DOHH2 (cell line): ENCODE results near the gene HOXA6.

Experiments
- H3F3A ChIP-seq: fragments of 200-600 bp; sonication (generic), shearing (Covaris generic); 2 replicates; pipeline ENCODE4 v1.6.0; 2016; ENCODE audit warnings: antibody characterized with exemption, mild to moderate bottlenecking; ENCODE audit not compliant: control insufficient read depth, insufficient read depth
- H3K27ac ChIP-seq: fragments of 200-600 bp; sonication (generic); 2 replicates; pipeline ENCODE4 v1.5.1; 2014; ENCODE audit warnings: low read depth, mild to moderate bottlenecking, low read length, moderate library complexity
- H3K27me3 ChIP-seq: fragments of 200-600 bp; sonication (generic); 2 replicates; pipeline ENCODE4 v1.6.1; 2014; ENCODE audit warnings: mild to moderate bottlenecking, low read length, mixed read lengths; ENCODE audit not compliant: control insufficient read depth
- H3K36me3 ChIP-seq: fragments of 200-600 bp; sonication (generic); 2 replicates; pipeline ENCODE4 v1.6.1; 2014; ENCODE audit warnings: mild to moderate bottlenecking, low read length, moderate library complexity, mixed read lengths; ENCODE audit not compliant: control insufficient read depth
- H3K4me1 ChIP-seq: fragments of 200-600 bp; sonication (generic); 2 replicates; pipeline ENCODE4 v1.6.1; 2014; ENCODE audit warnings: mild to moderate bottlenecking, low read length, mixed read lengths; ENCODE audit not compliant: control insufficient read depth
- H3K4me2 ChIP-seq: fragments of 200-600 bp; sonication (generic); 2 replicates; pipeline ENCODE4 v1.6.0; 2014; ENCODE audit warnings: mild to moderate bottlenecking, low read length, moderate library complexity
- H3K4me3 ChIP-seq: fragments of 200-600 bp; sonication (generic); 2 replicates; pipeline ENCODE4 v1.5.1; 2014; ENCODE audit warnings: mild to moderate bottlenecking, low read length, mixed read lengths
- H3K79me2 ChIP-seq: fragments of 200-600 bp; sonication (generic); 2 replicates; pipeline ENCODE4 v1.6.1; 2014; ENCODE audit warnings: mild to moderate bottlenecking, low read length, mixed read lengths; ENCODE audit not compliant: control insufficient read depth
- H3K9me2 ChIP-seq: fragments of 200-600 bp; sonication (generic); replicated peaks from 2 replicates; pipeline ENCODE4 v1.6.1; 2014; ENCODE audit warnings: mild to moderate bottlenecking, low read length, mixed read lengths; ENCODE audit not compliant: control insufficient read depth
- H3K9me3 ChIP-seq: fragments of 200-600 bp; sonication (generic); 2 replicates; pipeline ENCODE4 v1.6.1; 2014; ENCODE audit warnings: antibody characterized with exemption, low read length, mixed read lengths; ENCODE audit not compliant: control insufficient read depth, insufficient read depth
- H4K20me1 ChIP-seq: fragments of 200-600 bp; sonication (generic); 2 replicates; pipeline ENCODE4 v1.6.0; 2014; ENCODE audit warnings: low read depth, mild to moderate bottlenecking, antibody characterized with exemption, low read length, moderate library complexity; ENCODE audit not compliant: control insufficient read depth, insufficient read depth
- CTCF ChIP-seq: fragments of 200-600 bp; sonication (generic); IDR thresholded peaks from one replicate; pipeline ENCODE4 v1.5.1; 2014; ENCODE audit warnings: antibody characterized with exemption, mild to moderate bottlenecking, low read depth, low read length; ENCODE audit not compliant: poor library complexity, severe bottlenecking
- EZH2phosphoT487 ChIP-seq: fragments of 200-600 bp; sonication (generic); IDR thresholded peaks from 2 replicates; pipeline ENCODE4 v1.6.1; 2017; ENCODE audit warnings: borderline replicate concordance, mild to moderate bottlenecking, antibody characterized with exemption, low read length, moderate library complexity, mixed read lengths

The HOXA6 gene

DNA sequence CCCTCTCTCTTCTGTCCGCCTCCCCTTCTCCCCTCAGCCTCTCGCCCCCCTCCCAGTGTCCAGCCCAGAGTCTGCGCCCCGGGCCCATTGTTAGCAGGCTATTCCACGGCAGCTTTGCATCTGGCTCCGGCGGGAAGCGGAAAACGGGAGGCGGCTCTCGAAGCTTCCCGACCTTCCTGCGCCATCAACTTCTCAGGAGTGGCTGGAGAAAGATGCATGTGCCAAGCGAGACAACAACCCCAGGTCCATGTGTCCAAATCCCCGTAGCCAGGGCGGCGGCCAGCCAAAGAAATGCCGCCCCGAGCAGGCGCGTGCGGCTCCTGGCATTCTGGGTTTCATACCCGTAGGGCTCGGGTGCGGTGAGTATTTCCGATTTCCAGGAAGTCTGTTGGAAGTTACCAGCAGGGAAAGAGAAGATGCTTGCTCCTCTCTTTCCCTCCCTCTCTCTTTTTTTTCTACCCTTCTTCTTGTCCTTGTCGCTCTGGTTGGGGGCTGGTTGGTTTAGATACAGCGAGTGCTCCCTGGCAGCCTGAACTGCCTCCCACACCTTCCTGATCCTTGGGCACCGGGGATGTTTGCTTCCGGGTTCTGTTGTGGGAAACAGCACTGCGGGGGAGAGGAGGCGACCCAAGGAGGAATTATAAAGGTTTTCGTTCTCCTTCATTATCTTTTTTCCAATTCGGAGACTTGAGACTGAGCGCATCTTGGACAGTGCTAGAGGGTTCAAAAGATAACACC lies 43.9 kb downstream of the HOXA6 start:
- no peak overlapping the region for H3K4me3 ChIP-seq
- H3K9me3 ChIP-seq = no peaks in the 10 kb centered on the region
- H3K4me2 ChIP-seq = no peak overlapping the region
- H3K79me2 ChIP-seq = no peaks in the 10 kb centered on the region
- no peak for TF ChIP-seq CTCF
- no peak for TF ChIP-seq EZH2phosphoT487
- no peaks in the 10 kb centered on the region for H3K9me2 ChIP-seq
- H3F3A ChIP-seq = peaks cover 5% of the 10 kb centered on the region; the same call in 1 of the 2 replicates
- H4K20me1 ChIP-seq = no peaks in the 10 kb centered on the region
- peaks cover 28% of the 10 kb centered on the region for H3K27me3 ChIP-seq
- no peaks in the 10 kb centered on the region for H3K36me3 ChIP-seq
- no peak overlapping the region for H3K27ac ChIP-seq
- no peaks in the 10 kb centered on the region for H3K4me1 ChIP-seq

- Histone ChIP-seq H3K9me3 (no peaks in the 10 kb centered on the region), H3F3A (peaks cover 5% of the 10 kb centered on the region; the same call in 1 of the 2 replicates), H4K20me1 (no peaks in the 10 kb centered on the region), H3K9me2 (no peaks in the 10 kb centered on the region), H3K27me3 (peaks cover 28% of the 10 kb centered on the region), H3K36me3 (no peaks in the 10 kb centered on the region), H3K4me1 (no peaks in the 10 kb centered on the region), H3K79me2 (peaks cover 3% of the 10 kb centered on the region; the same call in 1 of the 2 replicates), H3K4me2 (no peak within 1 kb of the TSS), H3K27ac (no peak within 1 kb of the TSS), H3K4me3 (no peak within 1 kb of the TSS)
- TF ChIP-seq CTCF (no peak), EZH2phosphoT487 (peak; percentile 84; the same call in 1 of the 2 replicates)
These were observed 44.8 kb downstream of the HOXA6 start, which contains the start of gene HOXA2 for GRCh38 chr7:27102581-27103442. Gene HOXA2 (minus strand): TSS chr7:27102683. CDS start chr7:27102500, 183 bp downstream.

GRCh38 chr7:27101957-27102580 lies 45.5 kb downstream of the HOXA6 start:
- Histone ChIP-seq H4K20me1 (no peaks in the 10 kb centered on the region), H3K9me2 (no peaks in the 10 kb centered on the region), H3K4me2 (no peak overlapping the region), H3K4me1 (peaks cover 6% of the 10 kb centered on the region), H3K27ac (no peak overlapping the region), H3K4me3 (no peak overlapping the region), H3K36me3 (no peaks in the 10 kb centered on the region), H3K79me2 (peaks cover 9% of the 10 kb centered on the region), H3K27me3 (peaks cover 28% of the 10 kb centered on the region), H3K9me3 (no peaks in the 10 kb centered on the region), H3F3A (peaks cover 5% of the 10 kb centered on the region; the same call in 1 of the 2 replicates)
- TF ChIP-seq CTCF (no peak), EZH2phosphoT487 (no peak)
